ENCODE data around the gene ATP1B3.

DNA sequence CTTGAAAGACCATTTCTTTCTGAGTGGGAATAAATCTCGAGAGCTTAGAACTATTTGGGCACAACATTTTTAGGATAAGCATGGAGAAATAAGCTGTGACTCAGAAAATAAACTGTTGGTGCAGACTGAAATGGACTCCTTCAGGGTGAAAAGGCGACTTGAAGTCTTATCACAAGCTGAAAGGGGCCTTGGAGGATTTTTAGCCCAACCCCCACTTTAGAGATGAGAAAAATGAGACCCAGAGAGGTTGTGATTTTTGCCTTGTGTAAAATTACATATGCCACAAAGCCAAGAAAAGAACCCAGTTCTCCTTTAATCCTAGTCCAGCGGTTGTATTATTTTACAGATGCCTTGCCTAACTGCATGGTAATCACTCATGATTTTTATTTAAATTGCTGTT is 1.5 kb downstream of the ATP1B3 start:
- TF ChIP-seq, protein P1, sequence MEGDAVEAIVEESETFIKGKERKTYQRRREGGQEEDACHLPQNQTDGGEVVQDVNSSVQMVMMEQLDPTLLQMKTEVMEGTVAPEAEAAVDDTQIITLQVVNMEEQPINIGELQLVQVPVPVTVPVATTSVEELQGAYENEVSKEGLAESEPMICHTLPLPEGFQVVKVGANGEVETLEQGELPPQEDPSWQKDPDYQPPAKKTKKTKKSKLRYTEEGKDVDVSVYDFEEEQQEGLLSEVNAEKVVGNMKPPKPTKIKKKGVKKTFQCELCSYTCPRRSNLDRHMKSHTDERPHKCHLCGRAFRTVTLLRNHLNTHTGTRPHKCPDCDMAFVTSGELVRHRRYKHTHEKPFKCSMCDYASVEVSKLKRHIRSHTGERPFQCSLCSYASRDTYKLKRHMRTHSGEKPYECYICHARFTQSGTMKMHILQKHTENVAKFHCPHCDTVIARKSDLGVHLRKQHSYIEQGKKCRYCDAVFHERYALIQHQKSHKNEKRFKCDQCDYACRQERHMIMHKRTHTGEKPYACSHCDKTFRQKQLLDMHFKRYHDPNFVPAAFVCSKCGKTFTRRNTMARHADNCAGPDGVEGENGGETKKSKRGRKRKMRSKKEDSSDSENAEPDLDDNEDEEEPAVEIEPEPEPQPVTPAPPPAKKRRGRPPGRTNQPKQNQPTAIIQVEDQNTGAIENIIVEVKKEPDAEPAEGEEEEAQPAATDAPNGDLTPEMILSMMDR (IDR thresholded peaks at IDR 0.05; ENCODE audit: poor library complexity): no peak
- TF ChIP-seq EZH2 (IDR thresholded peaks at IDR 0.05; ENCODE audit: borderline replicate concordance) (no peak), EZH2phosphoT487 (IDR thresholded peaks at IDR 0.05; ENCODE audit: low read depth, severe bottlenecking, unreplicated experiment) (no peak)

All from hepatocyte (in vitro differentiated cells).